WI38 (cell line): ENCODE results near the gene B4GALNT1.
"Not testable (repeated sequence)": the region's sequence is repeated elsewhere in the genome, so short reads cannot be mapped to it uniquely, and the experiment has no call there.

ENCODE experiments used
- H3K4me3 ChIP-seq: 2 replicates; pipeline ENCODE4 v1.5.1; 2011; ENCODE audit warnings: low read depth, mild to moderate bottlenecking, control low read depth, low read length
- CTCF ChIP-seq: IDR thresholded peaks from 2 replicates; pipeline ENCODE4 v1.5.1; 2012; ENCODE audit warnings: low read depth, mild to moderate bottlenecking, control low read depth, low read length

Gene B4GALNT1

GRCh38 chr12:57641699-57642442, 8.9 kb upstream of the B4GALNT1 start:
- no peak overlapping the region for H3K4me3 ChIP-seq
- TF ChIP-seq CTCF = no peak

DNA sequence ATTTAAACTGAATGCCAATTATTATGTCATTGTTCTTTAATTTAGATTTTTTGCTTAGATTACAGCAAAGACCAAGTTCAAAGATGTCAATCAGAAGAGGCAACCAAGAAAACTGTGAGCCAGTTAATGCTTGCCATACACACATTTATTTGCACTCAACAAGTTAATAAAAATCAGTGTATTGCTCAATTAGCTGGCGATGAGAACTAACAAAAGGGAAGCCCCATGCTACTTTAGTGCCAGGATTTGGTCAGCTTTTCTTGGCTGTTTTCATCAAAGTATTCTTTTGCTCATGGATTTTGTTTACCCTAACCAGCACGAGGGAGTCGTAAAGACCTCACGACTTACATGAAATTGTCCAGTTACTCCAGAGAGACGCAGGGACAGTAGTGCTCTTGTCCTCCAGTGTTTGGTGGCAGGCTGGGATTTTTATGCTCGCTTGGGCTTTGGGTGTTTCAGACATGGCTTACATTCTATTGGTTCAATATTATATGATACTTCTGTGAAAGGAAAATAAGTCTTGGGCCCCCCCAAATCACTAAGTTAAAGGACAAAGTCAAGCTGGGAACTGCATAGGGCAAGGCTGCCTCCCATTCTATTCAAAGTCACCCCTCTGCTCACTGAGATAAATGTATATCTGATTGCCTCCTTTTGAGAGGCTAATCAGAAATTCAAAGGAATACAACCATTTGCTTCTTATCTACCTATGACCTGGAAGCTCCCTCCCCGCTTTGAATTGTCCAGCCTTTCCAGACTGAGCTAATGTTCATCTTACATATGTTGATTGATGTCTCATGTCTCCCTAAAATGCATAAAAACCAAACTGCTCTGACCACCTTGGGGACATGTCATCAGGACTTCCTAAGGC, 7.4 kb upstream of the B4GALNT1 start:
- no peak for TF ChIP-seq CTCF
- no peak overlapping the region for H3K4me3 ChIP-seq

- TF ChIP-seq CTCF = no peak
- H3K4me3 ChIP-seq = no peak overlapping the region
Observed at GRCh38 chr12:57638096-57638495, 5.1 kb upstream of the B4GALNT1 start.

- no peak for TF ChIP-seq CTCF
Observed at GRCh38 chr12:57637364-57637763, 4.4 kb upstream of the B4GALNT1 start.

GRCh38 chr12:57636731-57637130, 3.7 kb upstream of the B4GALNT1 start:
- H3K4me3 ChIP-seq = not testable (repeated sequence)

More at GRCh38 chr12:57637364-57637763, 4.4 kb upstream of the B4GALNT1 start:
- no peak overlapping the region for H3K4me3 ChIP-seq

GRCh38 chr12:57632073-57632957, 686 bp downstream of the B4GALNT1 start:
- H3K4me3 ChIP-seq = peak overlapping the region; percentile 62
- TF ChIP-seq CTCF = no peak

DNA sequence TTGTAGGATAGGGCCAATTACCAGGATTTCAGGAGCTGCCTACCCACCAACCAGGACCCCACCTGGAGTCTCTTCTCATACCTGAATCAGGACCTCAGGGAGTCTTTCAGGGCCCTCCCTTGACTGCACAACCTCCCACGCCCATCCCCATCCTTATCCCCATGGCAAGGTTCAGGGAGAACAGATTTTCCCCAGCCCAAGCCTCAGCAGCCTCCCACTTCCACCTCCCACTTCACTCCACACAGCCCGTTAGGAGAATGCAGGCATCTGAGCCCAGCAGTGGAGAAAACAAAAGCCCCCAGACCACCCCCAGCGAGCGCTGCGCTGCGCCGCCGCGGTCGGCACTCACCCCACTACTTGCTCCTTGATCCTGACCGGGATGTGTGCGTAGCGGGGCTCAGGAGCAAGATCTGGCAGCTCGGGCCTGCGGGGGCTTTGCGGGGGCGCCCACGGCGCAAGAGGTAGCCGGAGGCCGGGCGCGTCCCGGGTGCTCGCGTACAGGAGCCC, 1.4 kb downstream of the B4GALNT1 start:
- no peak for TF ChIP-seq CTCF
- H3K4me3 ChIP-seq = peak overlapping the region; percentile 62
